ENCODE data around the gene PLCH2. TPM values are rescaled to one million over a fixed set of nuclear protein-coding genes. Genes with fewer than 3 reads are reported as not detected.

Gene PLCH2
- total and polyA plus RNA-seq, 9 of the 15 experiments (the other 6 are each of a cell fraction or from before 2014, with no cell fraction given): 0.16 TPM; not detected in 8

DNA sequence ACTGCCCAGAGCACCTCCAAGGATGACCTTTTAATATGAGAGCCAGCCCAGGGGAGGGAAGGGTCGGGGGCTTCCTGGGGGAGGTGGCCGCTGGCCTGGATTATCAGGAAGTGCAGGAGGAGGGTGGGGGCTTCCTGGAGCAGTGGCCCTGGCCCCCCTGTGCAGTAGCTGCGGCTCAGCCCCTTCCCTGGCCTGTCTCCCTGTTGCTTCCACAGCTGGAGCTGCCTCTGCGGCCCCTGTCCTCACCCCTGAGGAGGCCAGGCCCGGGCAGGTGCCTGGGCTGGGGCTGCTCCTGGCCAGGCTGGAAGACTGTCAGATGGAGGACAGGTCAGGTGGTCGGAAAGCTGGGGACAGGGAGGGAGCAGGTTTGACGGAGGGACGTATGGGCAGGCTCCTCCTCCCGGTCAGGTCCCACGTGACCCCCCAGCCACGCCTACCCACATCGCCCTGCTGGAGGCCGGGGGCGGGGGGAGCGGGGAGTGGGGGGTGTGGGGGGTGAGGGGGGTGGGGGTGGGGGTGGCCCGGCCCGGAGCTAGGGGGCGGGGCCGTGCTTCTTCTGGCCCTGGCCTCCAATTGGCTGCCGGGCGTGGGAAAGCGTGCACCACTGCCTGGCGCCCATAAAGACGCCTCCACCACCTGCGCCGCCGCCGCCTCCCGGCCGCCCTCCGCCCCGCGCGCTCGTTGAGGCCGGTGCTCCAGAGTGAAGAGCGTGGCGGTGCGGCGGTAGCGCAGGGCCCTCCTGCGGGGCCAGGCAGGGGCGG is 69.8 kb downstream of the PLCH2 start (continued):
- TF ChIP-seq, protein P1, sequence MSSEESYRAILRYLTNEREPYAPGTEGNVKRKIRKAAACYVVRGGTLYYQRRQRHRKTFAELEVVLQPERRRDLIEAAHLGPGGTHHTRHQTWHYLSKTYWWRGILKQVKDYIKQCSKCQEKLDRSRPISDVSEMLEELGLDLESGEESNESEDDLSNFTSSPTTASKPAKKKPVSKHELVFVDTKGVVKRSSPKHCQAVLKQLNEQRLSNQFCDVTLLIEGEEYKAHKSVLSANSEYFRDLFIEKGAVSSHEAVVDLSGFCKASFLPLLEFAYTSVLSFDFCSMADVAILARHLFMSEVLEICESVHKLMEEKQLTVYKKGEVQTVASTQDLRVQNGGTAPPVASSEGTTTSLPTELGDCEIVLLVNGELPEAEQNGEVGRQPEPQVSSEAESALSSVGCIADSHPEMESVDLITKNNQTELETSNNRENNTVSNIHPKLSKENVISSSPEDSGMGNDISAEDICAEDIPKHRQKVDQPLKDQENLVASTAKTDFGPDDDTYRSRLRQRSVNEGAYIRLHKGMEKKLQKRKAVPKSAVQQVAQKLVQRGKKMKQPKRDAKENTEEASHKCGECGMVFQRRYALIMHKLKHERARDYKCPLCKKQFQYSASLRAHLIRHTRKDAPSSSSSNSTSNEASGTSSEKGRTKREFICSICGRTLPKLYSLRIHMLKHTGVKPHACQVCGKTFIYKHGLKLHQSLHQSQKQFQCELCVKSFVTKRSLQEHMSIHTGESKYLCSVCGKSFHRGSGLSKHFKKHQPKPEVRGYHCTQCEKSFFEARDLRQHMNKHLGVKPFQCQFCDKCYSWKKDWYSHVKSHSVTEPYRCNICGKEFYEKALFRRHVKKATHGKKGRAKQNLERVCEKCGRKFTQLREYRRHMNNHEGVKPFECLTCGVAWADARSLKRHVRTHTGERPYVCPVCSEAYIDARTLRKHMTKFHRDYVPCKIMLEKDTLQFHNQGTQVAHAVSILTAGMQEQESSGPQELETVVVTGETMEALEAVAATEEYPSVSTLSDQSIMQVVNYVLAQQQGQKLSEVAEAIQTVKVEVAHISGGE (CRISPR knock-in tag; IDR thresholded peaks at IDR 0.05): no peak
- TF ChIP-seq EHMT2 (IDR thresholded peaks at IDR 0.05): no peak
- no peak for TF ChIP-seq XRCC3 (IDR thresholded peaks at IDR 0.05)
- TF ChIP-seq KDM4B (IDR thresholded peaks at IDR 0.05; ENCODE audit: borderline replicate concordance in 2 of 2, low read depth in 1 of 2): 0 out of 4 replicates have a peak, but pooled peaks of 1 of the 2 experiments have one; percentile 68
- TF ChIP-seq NFYB (IDR thresholded peaks at IDR 0.05; ENCODE audit: extremely low read depth, insufficient read length): peak; percentile 71
- no peak for TF ChIP-seq BMI1 (IDR thresholded peaks at IDR 0.05; ENCODE audit: low read length)
- TF ChIP-seq STAG1 (CRISPR knock-in tag; IDR thresholded peaks at IDR 0.05; ENCODE audit: borderline replicate concordance): no peak
- 0 out of 2 replicates have a peak, but pooled peaks have one; percentile 32 for TF ChIP-seq RNF2 (IDR thresholded peaks at IDR 0.05)
- TF ChIP-seq, protein P2, sequence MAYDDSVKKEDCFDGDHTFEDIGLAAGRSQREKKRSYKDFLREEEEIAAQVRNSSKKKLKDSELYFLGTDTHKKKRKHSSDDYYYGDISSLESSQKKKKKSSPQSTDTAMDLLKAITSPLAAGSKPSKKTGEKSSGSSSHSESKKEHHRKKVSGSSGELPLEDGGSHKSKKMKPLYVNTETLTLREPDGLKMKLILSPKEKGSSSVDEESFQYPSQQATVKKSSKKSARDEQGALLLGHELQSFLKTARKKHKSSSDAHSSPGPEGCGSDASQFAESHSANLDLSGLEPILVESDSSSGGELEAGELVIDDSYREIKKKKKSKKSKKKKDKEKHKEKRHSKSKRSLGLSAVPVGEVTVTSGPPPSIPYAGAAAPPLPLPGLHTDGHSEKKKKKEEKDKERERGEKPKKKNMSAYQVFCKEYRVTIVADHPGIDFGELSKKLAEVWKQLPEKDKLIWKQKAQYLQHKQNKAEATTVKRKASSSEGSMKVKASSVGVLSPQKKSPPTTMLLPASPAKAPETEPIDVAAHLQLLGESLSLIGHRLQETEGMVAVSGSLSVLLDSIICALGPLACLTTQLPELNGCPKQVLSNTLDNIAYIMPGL (CRISPR knock-in tag; IDR thresholded peaks at IDR 0.05): no peak
- no peak for TF ChIP-seq RFX1 (IDR thresholded peaks at IDR 0.05)
- no peak for TF ChIP-seq CHD4 (IDR thresholded peaks at IDR 0.05; ENCODE audit: insufficient read depth, insufficient replicate concordance, low read depth, low read length, poor library complexity, severe bottlenecking)
